ENCODE data around the gene COMMD4.
"Not testable (repeated sequence)": the region's sequence is repeated elsewhere in the genome, so short reads cannot be mapped to it uniquely, and the experiment has no call there.

The COMMD4 gene

GRCh38 chr15:75306188-75306587 lies 29.7 kb upstream of the COMMD4 start:
- no peak for TF ChIP-seq CTCF (IDR thresholded peaks at IDR 0.05; ENCODE audit: insufficient read depth, low read length, poor library complexity, severe bottlenecking)
- Histone ChIP-seq H3K27me3 (replicated peaks; ENCODE audit: control insufficient read depth, insufficient read depth, low read length) (no peaks in the 10 kb centered on the region; the same call in 1 of the 2 replicates), H3K4me3 (replicated peaks; ENCODE audit: low read depth, low read length) (no peak overlapping the region), H3K36me3 (ENCODE audit: control insufficient read depth, insufficient read depth, low read length) (no peaks in the 10 kb centered on the region)
- no peak for DNase-seq (ENCODE audit: extremely low read depth, insufficient read length)

- Histone ChIP-seq H3K27me3 (replicated peaks; ENCODE audit: control insufficient read depth, insufficient read depth, low read length) (no peaks in the 10 kb centered on the region; the same call in 1 of the 2 replicates), H3K36me3 (ENCODE audit: control insufficient read depth, insufficient read depth, low read length) (no peaks in the 10 kb centered on the region), H3K4me3 (replicated peaks; ENCODE audit: low read depth, low read length) (no peak overlapping the region)
- peak; percentile 46 for TF ChIP-seq CTCF (IDR thresholded peaks at IDR 0.05; ENCODE audit: insufficient read depth, low read length, poor library complexity, severe bottlenecking)
- DNase-seq (ENCODE audit: extremely low read depth, insufficient read length): peak; percentile 15
Observed at GRCh38 chr15:75307778-75308390, 28.0 kb upstream of the COMMD4 start.

GRCh38 chr15:75309711-75310110 lies 26.2 kb upstream of the COMMD4 start:
- Histone ChIP-seq H3K36me3 (ENCODE audit: control insufficient read depth, insufficient read depth, low read length) (no peaks in the 10 kb centered on the region), H3K4me3 (replicated peaks; ENCODE audit: low read depth, low read length) (no peak overlapping the region), H3K27me3 (replicated peaks; ENCODE audit: control insufficient read depth, insufficient read depth, low read length) (no peaks in the 10 kb centered on the region; the same call in 1 of the 2 replicates)
- no peak for TF ChIP-seq CTCF (IDR thresholded peaks at IDR 0.05; ENCODE audit: insufficient read depth, low read length, poor library complexity, severe bottlenecking)
- no peak for DNase-seq (ENCODE audit: extremely low read depth, insufficient read length)

GRCh38 chr15:75312548-75312947 lies 23.3 kb upstream of the COMMD4 start:
- not testable (repeated sequence) for DNase-seq (ENCODE audit: extremely low read depth, insufficient read length); H3K27me3 ChIP-seq (replicated peaks; ENCODE audit: control insufficient read depth, insufficient read depth, low read length); H3K36me3 ChIP-seq (ENCODE audit: control insufficient read depth, insufficient read depth, low read length); H3K4me3 ChIP-seq (replicated peaks; ENCODE audit: low read depth, low read length)

- TF ChIP-seq CTCF (IDR thresholded peaks at IDR 0.05; ENCODE audit: insufficient read depth, low read length, poor library complexity, severe bottlenecking): no peak
- H3K27me3 ChIP-seq (replicated peaks; ENCODE audit: control insufficient read depth, insufficient read depth, low read length): no peaks in the 10 kb centered on the region; the same call in 1 of the 2 replicates
- H3K4me3 ChIP-seq (replicated peaks; ENCODE audit: low read depth, low read length): no peak overlapping the region
- no peaks in the 10 kb centered on the region for H3K36me3 ChIP-seq (ENCODE audit: control insufficient read depth, insufficient read depth, low read length)
- DNase-seq (ENCODE audit: extremely low read depth, insufficient read length): no peak
Observed at GRCh38 chr15:75313116-75313845, 22.6 kb upstream of the COMMD4 start.

GRCh38 chr15:75314552-75315290 lies 21.1 kb upstream of the COMMD4 start:
- H3K4me3 ChIP-seq (replicated peaks; ENCODE audit: low read depth, low read length): no peak overlapping the region
- H3K27me3 ChIP-seq (replicated peaks; ENCODE audit: control insufficient read depth, insufficient read depth, low read length): no peaks in the 10 kb centered on the region
- H3K36me3 ChIP-seq (ENCODE audit: control insufficient read depth, insufficient read depth, low read length): no peaks in the 10 kb centered on the region
- no peak for DNase-seq (ENCODE audit: extremely low read depth, insufficient read length)
- no peak for TF ChIP-seq CTCF (IDR thresholded peaks at IDR 0.05; ENCODE audit: insufficient read depth, low read length, poor library complexity, severe bottlenecking)

GRCh38 chr15:75319231-75319897 lies 16.5 kb upstream of the COMMD4 start:
- not testable (repeated sequence) for H3K4me3 ChIP-seq (replicated peaks; ENCODE audit: low read depth, low read length); DNase-seq (ENCODE audit: extremely low read depth, insufficient read length); H3K36me3 ChIP-seq (ENCODE audit: control insufficient read depth, insufficient read depth, low read length); H3K27me3 ChIP-seq (replicated peaks; ENCODE audit: control insufficient read depth, insufficient read depth, low read length)

Data from GM06990 (cell line).